NCI-H1417 (cell line): ENCODE data around the gene RAB3C.

Experiments
- DNase-seq, 3 experiments: peaks; one replicate each; lab custom pipeline; 2025; lab: John Stamatoyannopoulos, UW

The RAB3C gene

GRCh38 chr5:58885260-58885659 is 302.4 kb downstream of the RAB3C start:
- no peak for DNase-seq

GRCh38 chr5:58886315-58887207 is 303.7 kb downstream of the RAB3C start:
- peak; percentile 42 to 60 (median 57) for DNase-seq

DNA sequence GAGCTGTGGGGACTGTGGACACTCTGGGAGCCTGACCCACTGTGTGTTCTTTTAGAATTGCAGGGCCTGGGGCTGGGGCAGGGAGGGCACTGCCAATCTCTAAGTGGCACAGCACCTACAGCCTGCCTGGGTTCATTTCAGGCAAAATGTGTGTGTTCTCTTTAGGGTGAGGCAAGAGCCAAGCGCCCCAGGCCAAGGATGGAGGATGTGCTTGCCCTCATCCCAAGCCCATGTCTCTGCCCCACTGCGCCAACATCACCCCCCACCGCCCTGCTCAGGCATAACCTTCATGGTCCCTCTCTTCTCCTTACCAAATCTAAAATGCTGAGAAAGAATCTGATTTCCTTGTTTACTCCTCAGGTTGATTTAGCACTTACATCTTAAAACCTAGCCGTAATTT is 304.4 kb downstream of the RAB3C start:
- no peak for DNase-seq

- no peak for DNase-seq
Measured at GRCh38 chr5:58887721-58888409, 305.0 kb downstream of the RAB3C start.

GRCh38 chr5:58890265-58890664 is 307.4 kb downstream of the RAB3C start:
- no peak for DNase-seq

- no peak for DNase-seq
Measured at GRCh38 chr5:58890701-58891085, 307.8 kb downstream of the RAB3C start.

- DNase-seq = peak; percentile 27 to 87 (median 75)
Measured at GRCh38 chr5:58891086-58891970, 308.5 kb downstream of the RAB3C start.

DNA sequence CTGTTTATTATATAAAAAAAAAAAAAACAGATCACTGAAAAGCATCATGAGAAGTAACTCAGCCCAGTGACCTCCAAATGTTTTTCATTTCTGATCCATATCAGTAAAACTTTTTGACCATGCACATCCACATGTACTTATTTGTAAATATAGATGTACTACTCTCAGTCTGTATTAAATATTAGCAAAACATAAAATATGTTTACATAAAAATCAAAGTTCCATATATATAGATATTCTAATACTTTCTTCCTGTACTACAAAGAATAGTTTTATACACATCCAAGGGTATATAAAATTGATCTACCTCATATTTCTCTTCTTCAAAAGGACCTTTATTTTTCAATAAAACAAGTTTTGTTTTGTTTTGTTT is 309.1 kb downstream of the RAB3C start:
- no peak for DNase-seq

DNA sequence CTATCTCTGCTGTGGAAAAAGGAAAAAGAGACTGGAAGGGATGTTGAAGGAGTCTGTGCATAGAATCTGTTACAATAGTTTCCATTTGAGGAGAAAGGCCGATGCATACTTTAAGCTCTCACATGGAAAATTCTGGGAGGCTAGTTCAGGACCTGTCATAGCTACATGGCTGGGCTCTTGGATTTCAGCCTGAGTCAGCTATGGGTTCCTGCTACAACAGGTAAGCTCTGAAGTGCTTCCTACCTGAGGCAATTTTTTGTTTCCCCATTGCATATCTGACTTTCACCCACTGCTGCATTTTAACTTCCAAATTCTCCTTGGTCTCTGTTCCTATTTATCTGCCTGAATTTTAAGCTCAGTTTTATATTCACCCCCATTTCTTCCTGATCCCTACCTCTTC is 310.7 kb downstream of the RAB3C start:
- DNase-seq = no peak

GRCh38 chr5:58898006-58898405 is 315.1 kb downstream of the RAB3C start:
- DNase-seq = no peak

- no peak for DNase-seq
Measured at GRCh38 chr5:58898538-58898937, 315.7 kb downstream of the RAB3C start.

DNA sequence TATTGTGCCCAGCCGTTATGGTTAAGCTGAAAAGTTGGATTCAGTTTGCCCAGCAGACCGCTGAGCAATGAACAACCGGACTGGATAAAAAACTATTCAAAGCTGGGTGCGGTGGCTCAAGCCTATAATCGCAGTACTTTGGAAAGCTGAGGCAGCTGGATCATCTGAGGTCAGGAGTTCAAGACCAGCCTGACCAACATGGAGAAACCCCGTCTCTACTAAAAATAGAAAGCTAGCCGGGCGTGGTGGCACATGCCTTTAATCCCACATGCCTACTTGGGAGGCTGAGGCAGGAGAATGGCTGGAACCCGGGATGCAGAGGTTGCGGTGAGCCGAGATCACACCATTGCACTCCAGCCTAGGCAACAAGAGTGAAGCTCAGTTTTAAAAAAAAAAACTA is 318.4 kb downstream of the RAB3C start:
- DNase-seq = no peak

- DNase-seq = no peak
Measured at GRCh38 chr5:58902305-58902704, 319.4 kb downstream of the RAB3C start.

DNA sequence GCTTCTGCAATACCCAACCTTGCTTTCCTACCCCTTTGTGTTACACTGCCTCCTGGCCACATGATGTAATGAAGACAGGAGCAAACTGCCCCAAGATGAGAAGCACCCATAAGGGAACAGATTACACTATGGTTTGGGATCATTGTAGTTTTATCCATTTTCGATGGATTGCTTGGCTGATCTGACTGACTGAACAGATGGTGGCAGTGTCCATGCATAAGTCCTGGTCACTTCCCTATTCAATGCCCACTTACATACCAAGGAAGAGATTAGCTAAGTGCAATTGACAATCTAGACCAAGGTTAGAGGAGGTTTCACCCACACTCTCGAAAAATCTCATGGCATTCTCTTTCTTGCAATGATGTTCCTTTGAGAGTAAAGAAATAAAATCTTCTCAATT is 319.9 kb downstream of the RAB3C start:
- no peak for DNase-seq

DNA sequence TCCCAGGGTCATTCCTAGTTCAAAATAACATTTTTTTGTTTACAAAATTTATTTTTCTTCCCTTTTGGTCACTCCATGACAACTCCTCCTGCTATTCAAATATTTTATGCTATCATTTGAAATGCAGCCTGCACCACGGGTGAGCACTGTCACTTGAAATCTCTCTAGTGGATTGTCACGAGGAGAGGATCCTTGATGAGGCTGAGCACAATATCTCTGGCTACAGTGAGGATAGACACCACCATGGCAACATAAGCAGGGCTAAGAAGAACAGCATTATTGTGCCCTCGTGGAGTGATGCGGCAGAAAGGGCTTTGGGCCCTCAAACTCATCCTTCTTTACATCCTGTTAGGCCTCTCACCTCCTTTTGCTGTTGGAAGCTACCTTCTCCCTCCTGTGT is 321.9 kb downstream of the RAB3C start:
- no peak for DNase-seq

- no peak for DNase-seq
Measured at GRCh38 chr5:58905944-58906343, 323.1 kb downstream of the RAB3C start.
